ENCODE measurements around the gene DDIT3.
"Not testable (repeated sequence)": the region's sequence is repeated elsewhere in the genome, so short reads cannot be mapped to it uniquely, and the experiment has no call there.

DDIT3 gene

GRCh38 chr12:57511588-57512325 is 8.6 kb downstream of the DDIT3 start:
- DNase-seq, result no peak

GRCh38 chr12:57511161-57511560 is 9.2 kb downstream of the DDIT3 start:
- DNase-seq, result no peak

DNA sequence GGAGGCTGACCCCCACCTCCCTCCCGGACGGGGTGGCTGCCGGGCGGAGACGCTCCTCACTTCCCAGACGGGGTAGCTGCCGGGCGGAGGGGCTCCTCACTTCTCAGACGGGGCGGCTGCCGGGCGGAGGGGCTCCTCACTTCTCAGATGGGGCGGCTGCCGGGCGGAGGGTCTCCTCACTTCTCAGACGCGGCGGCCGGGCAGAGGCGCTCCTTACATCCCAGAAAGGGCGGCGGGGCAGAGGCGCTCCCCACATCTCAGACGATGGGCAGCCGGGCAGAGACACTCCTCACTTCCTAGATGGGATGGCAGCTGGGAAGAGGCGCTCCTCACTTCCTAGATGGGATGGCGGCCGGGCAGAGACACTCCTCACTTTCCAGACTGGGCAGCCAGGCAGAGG is 12.5 kb downstream of the DDIT3 start:
- DNase-seq, result not testable (repeated sequence)

DNA sequence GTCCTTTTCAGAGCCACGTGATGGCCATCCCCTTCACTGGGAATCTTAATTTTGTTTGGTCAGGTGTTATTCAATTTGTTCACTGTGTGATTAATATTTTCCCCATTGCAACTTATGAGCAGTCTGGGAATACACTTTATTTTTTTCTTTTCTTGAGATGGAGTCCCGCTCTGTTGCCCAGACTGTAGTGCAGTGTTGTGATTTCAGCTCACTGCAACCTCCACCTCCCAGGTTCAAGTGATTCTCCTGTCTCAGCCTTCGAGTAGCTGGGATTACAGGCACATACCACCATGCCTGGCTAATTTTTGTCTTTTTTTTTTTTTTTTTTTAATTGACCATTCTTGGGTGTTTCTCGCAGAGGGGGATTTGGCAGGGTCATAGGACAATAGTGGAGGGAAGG is 13.8 kb downstream of the DDIT3 start:
- DNase-seq, result not testable (repeated sequence)

- DNase-seq, result not testable (repeated sequence)
Measured at GRCh38 chr12:57502311-57502969, 17.9 kb downstream of the DDIT3 start.

GRCh38 chr12:57500213-57500612 is 20.1 kb downstream of the DDIT3 start:
- DNase-seq, result no peak

DNA sequence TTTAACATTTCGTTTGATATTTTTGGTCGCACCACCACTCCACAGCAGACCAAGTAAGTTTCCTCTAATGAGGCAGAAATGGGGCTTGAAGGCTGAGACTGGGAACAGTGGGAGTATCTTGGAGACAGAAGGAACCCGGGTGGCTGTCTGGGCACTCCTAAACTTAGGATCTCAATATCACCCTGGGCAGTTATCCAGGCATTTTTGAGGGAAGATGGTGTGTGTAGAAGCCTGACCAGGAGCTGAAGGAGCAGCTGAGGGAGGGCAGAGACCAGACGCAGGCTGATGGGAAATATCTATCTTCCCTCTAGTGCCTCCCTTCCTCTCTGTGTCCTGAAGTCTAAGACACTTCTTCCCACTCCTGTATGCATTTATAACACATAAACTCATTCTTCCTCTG is 21.7 kb downstream of the DDIT3 start:
- no peak for DNase-seq

DNA sequence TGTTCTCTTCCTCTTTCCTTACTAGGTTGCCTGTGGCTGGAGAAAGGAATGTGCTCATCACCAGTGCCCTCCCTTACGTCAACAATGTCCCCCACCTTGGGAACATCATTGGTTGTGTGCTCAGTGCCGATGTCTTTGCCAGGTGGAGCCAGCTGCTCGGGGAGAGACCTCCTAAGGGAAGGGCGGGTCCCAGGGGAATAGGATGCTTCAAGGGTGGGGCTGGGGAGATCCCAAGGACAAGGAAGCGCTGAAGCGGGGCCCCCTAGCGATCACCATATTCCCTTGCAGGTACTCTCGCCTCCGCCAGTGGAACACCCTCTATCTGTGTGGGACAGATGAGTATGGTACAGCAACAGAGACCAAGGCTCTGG is 22.2 kb downstream of the DDIT3 start:
- no peak for DNase-seq

DNA sequence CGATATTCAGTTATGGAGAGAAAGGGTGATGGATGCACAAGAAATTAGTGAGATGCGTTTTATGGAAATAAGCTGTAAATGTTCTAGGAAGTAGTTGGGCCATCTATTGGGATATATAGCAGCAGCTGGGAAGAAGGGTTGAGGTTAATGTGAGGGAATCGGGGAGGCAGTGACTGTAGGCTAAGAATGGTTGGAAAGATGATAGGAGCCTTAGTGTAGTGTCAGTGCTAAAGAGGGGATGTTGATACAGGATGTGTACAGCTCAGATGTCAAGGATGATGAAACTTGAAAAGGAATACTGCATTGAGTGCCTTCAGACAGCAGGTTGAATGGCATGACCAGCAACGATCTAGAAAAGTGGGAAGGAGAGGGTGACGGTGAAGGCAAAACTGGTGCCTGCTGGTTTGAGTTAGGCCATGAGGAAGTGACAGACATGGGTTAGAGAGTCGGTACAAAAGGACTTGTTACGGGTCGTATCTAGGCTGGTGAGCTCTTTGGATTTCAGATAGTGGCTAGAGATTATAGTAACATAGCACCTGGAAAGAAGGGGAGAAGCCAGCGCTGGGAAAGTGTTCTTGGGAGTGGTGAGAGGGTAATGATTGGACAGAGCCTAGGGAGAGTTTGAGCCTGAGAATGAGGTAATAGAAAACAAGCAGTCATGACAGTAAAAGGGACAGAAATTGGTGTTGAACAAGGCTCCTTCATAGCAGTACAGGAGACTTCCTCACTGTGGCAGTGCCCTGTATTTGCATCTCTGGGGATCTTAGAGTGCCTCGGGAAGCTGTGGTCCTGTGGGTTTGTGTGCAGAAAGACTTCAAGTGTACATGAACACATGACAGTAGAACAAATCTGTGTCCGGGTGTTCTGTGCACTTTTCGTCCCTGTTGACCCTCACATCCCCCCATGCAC is 22.8 kb downstream of the DDIT3 start:
- no peak for DNase-seq

GRCh38 chr12:57496822-57497221 is 23.5 kb downstream of the DDIT3 start:
- DNase-seq, result no peak

DNA sequence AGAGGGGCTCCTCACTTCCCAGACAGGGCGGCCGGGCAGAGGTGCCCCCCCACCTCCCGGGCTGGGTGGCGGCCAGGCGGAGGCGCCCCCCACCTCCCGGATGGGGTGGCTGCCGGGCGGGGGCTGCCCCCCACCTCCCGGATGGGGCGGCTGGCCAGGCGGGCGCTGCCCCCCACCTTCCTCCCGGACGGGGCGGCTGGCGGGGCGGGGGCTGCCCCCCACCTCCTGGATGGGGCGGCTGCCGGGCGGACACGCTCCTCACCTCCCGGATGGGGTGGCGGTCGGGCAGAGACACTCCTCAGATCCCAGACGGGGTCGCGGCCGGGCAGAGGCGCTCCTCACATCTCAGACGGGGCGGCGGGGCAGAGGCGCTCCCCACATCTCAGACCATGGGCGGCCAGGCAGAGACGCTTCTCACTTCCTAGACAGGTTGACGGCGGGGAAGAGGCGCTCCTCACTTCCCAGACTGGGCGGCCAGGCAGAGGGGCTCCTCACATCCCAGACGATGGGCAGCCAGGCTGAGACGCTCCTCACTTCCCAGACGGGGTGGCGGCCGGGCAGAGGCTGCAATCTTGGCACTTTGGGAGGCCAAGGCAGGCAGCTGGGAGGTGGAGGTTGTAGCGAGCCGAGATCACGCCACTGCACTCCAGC is 25.1 kb downstream of the DDIT3 start:
- DNase-seq, result not testable (repeated sequence)

- no peak for DNase-seq
Measured at GRCh38 chr12:57491393-57492280, 28.7 kb downstream of the DDIT3 start.

- DNase-seq, result no peak
Measured at GRCh38 chr12:57490126-57490525, 30.2 kb downstream of the DDIT3 start.

- no peak for DNase-seq
Measured at GRCh38 chr12:57489157-57489641, 31.1 kb downstream of the DDIT3 start.

- DNase-seq, result no peak
Measured at GRCh38 chr12:57488402-57489156, 31.7 kb downstream of the DDIT3 start.

- peak; percentile 92 for DNase-seq
Measured at GRCh38 chr12:57487597-57488401, 32.5 kb downstream of the DDIT3 start, which contains the start of gene MARS1. Gene MARS1, plus strand, starts transcription at chr12:57488068. Its CDS starts 23 bp downstream, at chr12:57488091.

GRCh38 chr12:57487055-57487596 is 33.2 kb downstream of the DDIT3 start:
- DNase-seq, result no peak

DNA sequence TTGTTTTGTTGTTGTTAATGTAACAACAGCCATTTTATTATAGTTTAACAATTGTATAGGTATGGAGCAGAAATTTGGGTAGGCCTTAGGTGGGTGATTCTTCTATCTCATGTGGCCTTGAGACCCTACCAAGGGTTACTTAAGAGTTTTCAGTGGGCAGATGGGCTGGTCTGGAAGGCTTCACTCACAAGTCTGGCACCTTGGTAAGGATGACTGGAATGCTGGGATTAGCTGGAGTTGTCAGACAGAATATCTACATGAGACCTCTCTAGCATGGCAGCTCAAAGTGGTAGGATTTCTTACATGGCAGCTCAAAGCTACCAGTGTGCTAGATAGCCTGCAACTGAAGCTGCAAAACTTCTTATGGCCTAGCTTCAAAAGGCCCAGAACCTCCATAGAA is 34.6 kb downstream of the DDIT3 start:
- DNase-seq, result no peak

DNA sequence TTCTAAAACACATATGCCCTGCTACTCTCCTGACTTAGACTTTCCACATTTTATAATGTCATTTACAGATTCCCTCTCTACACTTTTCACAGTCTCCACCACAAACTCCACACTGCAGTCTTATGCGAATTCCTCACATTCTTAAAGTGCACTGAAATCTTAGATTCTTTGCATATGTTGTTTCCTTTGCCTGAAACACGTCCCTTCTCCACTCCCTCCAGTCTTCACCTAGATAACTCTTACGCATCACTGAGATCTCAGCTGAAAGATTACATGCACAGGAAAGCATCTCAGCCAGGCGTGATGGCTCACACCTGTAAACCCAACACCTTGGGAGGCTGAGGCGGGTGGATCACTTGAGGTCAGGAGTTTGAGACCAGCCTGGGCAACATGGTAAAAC is 36.8 kb downstream of the DDIT3 start:
- DNase-seq, result no peak

DNA sequence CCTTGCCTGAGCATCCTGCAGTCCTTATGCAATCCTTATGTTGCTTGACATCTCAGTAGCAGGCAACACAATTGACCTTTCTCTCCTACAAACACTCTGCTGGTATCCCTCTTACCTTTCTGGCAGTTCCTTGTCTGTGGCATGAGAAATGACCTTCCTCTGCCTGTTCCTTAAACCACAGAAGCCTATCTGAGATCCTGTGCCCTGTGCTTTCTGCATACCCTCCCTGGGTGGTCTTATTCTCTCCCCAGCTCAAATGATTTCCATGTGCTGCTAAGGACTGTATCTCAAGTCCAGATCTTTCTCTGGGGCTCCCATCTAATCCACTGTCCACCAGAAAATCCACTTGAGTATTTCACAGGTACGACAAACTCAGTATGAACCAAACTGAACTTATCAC is 38.6 kb downstream of the DDIT3 start:
- no peak for DNase-seq

Data from NCI-H748 treated with DMSO at 0.1 percent for 48 hours (cell line).